ENCODE results near the gene FLYWCH1. TPM values are rescaled to one million over a fixed set of nuclear protein-coding genes. Genes with fewer than 3 reads are reported as not detected.

The FLYWCH1 gene
- total and polyA plus RNA-seq, 8 donors, result 11.5 to 40.4 (median 16.5) TPM

GRCh38 chr16:2879854-2880508, 31.8 kb upstream of the FLYWCH1 start:
- intact Hi-C loops (cut with DNase I), result no loop called here

GRCh38 chr16:2881783-2882649, 29.7 kb upstream of the FLYWCH1 start:
- Histone ChIP-seq H3K36me3 (no peaks in the 10 kb centered on the region), H3K9me3 (no peaks in the 10 kb centered on the region), H3K4me3 (peak overlapping the region; percentile 39 to 76 (median 70)), H3K4me1 (peaks cover 0 to 8% (median 0%) of the 10 kb centered on the region in 3 donors), H3K27ac (peak overlapping the region; percentile 83 to 91 (median 88)), H3K27me3 (no peaks in the 10 kb centered on the region)
- intact Hi-C loops (cut with DNase I), result no loop called here
- ATAC-seq, result peak; percentile 18 to 35 (median 32)
- WGBS, 2 donors, result 3% methylated on average over 31 to 51 of the region's 52 CpGs
- no peak for FAIRE-seq
- TF ChIP-seq CTCF (IDR thresholded peaks at IDR 0.05), result no peak
- peak in 5 of 6 donors; percentile 51 to 81 (median 73) for DNase-seq

More at GRCh38 chr16:2879854-2880508, 31.8 kb upstream of the FLYWCH1 start:
- H3K27ac ChIP-seq, result no peak overlapping the region
- TF ChIP-seq CTCF (IDR thresholded peaks at IDR 0.05), result no peak
- no peak for FAIRE-seq
- no peak overlapping the region for H3K4me3 ChIP-seq
- no peak for ATAC-seq
- no peaks in the 10 kb centered on the region for H3K36me3 ChIP-seq
- no peaks in the 10 kb centered on the region for H3K9me3 ChIP-seq
- DNase-seq, result no peak
- peaks cover 0 to 8% (median 0%) of the 10 kb centered on the region in 3 donors for H3K4me1 ChIP-seq
- WGBS, 2 donors, result 74 to 90% methylated on average over 6 of the region's 6 CpGs
- no peaks in the 10 kb centered on the region for H3K27me3 ChIP-seq

GRCh38 chr16:2882650-2883457, 28.9 kb upstream of the FLYWCH1 start, which contains the start of gene FLYWCH2:
TSS of gene FLYWCH2 (plus strand) at chr16:2883215. CDS start at chr16:2896450, 13,235 bp downstream.
- FAIRE-seq (peak; percentile 81), ATAC-seq (peak; percentile 93 to 97 (median 94)), DNase-seq (peak; percentile 97 to 100 (median 98))
- Histone ChIP-seq H3K27ac (peak within 1 kb of the TSS; percentile 83 to 91 (median 88)), H3K27me3 (no peaks in the 10 kb centered on the region), H3K4me3 (peak within 1 kb of the TSS; percentile 64 to 76 (median 70)), H3K9me3 (no peaks in the 10 kb centered on the region), H3K4me1 (peaks cover 0 to 8% (median 0%) of the 10 kb centered on the region in 3 donors), H3K36me3 (no peaks in the 10 kb centered on the region)
- WGBS, 2 donors, result 0 to 1% methylated on average over 54 to 73 of the region's 73 CpGs
- intact Hi-C loops (cut with DNase I), result no loop called here
- no peak for TF ChIP-seq CTCF (IDR thresholded peaks at IDR 0.05)

- H3K36me3 ChIP-seq, result no peaks in the 10 kb centered on the region
- peak overlapping the region; percentile 64 to 76 (median 70) for H3K4me3 ChIP-seq
- ATAC-seq (peak in 3 of 4 donors; percentile 1 to 16 (median 3)), FAIRE-seq (no peak), DNase-seq (peak in 2 of 6 donors; percentile 74 to 79)
- H3K27ac ChIP-seq, result peak overlapping the region; percentile 83 to 91 (median 88)
- H3K4me1 ChIP-seq, result peaks cover 0 to 8% (median 0%) of the 10 kb centered on the region in 3 donors
- intact Hi-C loops (cut with DNase I), result no loop called here
- no peaks in the 10 kb centered on the region for H3K9me3 ChIP-seq
- WGBS, 2 donors, result 0 to 1% methylated on average over 28 to 31 of the region's 31 CpGs
- no peaks in the 10 kb centered on the region for H3K27me3 ChIP-seq
- TF ChIP-seq CTCF (IDR thresholded peaks at IDR 0.05), result no peak
These were observed 28.2 kb upstream of the FLYWCH1 start for GRCh38 chr16:2883458-2883908.
